Lung (tissue), 12 donors: Measurements from ENCODE around the gene ANKRD13D. TPM values are rescaled to one million over a fixed set of nuclear protein-coding genes. Genes with fewer than 3 reads are reported as not detected.

Experiments used
- ATAC-seq: fragments of 200-7000 bp; cut with Tn5 transposase; one replicate; pipeline ENCODE4 v1.9.1; 2020; ENCODE audit warnings: moderate number of reproducible peaks; ENCODE audit not compliant: insufficient read depth, low FRiP score
- DNase-seq, 3 donors: peaks; one replicate each; pipeline ENCODE4 v3.0.0-alpha.2; 2013 to 2017
- H3K27ac ChIP-seq, 2 donors: one replicate each; pipeline ENCODE4 v1.5.1; 2013; ENCODE audit warnings: mild to moderate bottlenecking in 2 of 2, moderate library complexity in 2 of 2, control low read depth in 1 of 2, inconsistent platforms in 1 of 2, low read depth in 1 of 2, low read length in 1 of 2
- H3K27me3 ChIP-seq, 3 donors: one replicate each; pipeline ENCODE4 v1.5.1; 2013; ENCODE audit warnings: low read length in 2 of 3; ENCODE audit not compliant: control insufficient read depth in 3 of 3, insufficient read depth in 3 of 3
- H3K36me3 ChIP-seq, 4 donors: one replicate each; pipeline ENCODE4 v1.5.1; 2013; ENCODE audit warnings: low read length in 4 of 4, mild to moderate bottlenecking in 1 of 4, moderate library complexity in 1 of 4; ENCODE audit not compliant: control insufficient read depth in 4 of 4, insufficient read depth in 4 of 4
- H3K4me1 ChIP-seq, 5 donors: one replicate each; pipeline ENCODE4 v1.5.1; 2013; ENCODE audit warnings: low read length in 5 of 5, mild to moderate bottlenecking in 2 of 5, moderate library complexity in 1 of 5; ENCODE audit not compliant: control insufficient read depth in 5 of 5, insufficient read depth in 5 of 5
- H3K4me3 ChIP-seq: one replicate; pipeline ENCODE4 v1.5.1; 2013; ENCODE audit warnings: mild to moderate bottlenecking, control low read depth, moderate library complexity
- H3K9ac ChIP-seq, 2 donors: one replicate each; pipeline ENCODE4 v1.5.1; 2013; ENCODE audit warnings: low read length in 2 of 2, control low read depth in 1 of 2; ENCODE audit not compliant: insufficient read depth in 1 of 2
- H3K9me3 ChIP-seq, 4 donors: one replicate each; pipeline ENCODE4 v1.5.1; 2013; ENCODE audit warnings: low read length in 3 of 4, mild to moderate bottlenecking in 1 of 4, moderate library complexity in 1 of 4; ENCODE audit not compliant: control insufficient read depth in 4 of 4, insufficient read depth in 3 of 4
- WGBS, 2 donors: extraction: QIAGEN DNeasy Blood & Tissue Kit; methylation state at CpG; one replicate each; pipeline ENCODE4 v1.1.7; 2013; 5-methylcytosine and 5-hydroxymethylcytosine counted together
- polyA plus RNA-seq, 2 donors: library from polyadenylated mRNA; stranded (reverse); fragments of 200-250 nt; gene quantifications; one replicate each; pipeline ENCODE4 v1.2.1, GENCODE V29; 2013
- total RNA-seq, 2 donors: library from RNA; depleted of rRNA in 1 of 2; stranded (reverse); fragments of >200 nt in 1 of 2; gene quantifications; one replicate each; pipeline ENCODE4 v1.2.1, GENCODE V29; 2014 to 2021
- TF ChIP-seq, protein P1 (sequence below): IDR thresholded peaks from 2 replicates; pipeline ENCODE4 v1.5.1; 2012; ENCODE audit warnings: mild to moderate bottlenecking; ENCODE audit errors: control extremely low read depth, extremely low read depth
- donor health status: control.
- donor health status: control.
- donor health status: Bipolar disorder and iron deficiency.
- donor health status: healthy.
- donor health status: DM: yes; HTN: yes; CAD: no.

ANKRD13D gene
- total and polyA plus RNA-seq, 4 donors = 35.9 to 86.2 (median 60.5) TPM

DNA sequence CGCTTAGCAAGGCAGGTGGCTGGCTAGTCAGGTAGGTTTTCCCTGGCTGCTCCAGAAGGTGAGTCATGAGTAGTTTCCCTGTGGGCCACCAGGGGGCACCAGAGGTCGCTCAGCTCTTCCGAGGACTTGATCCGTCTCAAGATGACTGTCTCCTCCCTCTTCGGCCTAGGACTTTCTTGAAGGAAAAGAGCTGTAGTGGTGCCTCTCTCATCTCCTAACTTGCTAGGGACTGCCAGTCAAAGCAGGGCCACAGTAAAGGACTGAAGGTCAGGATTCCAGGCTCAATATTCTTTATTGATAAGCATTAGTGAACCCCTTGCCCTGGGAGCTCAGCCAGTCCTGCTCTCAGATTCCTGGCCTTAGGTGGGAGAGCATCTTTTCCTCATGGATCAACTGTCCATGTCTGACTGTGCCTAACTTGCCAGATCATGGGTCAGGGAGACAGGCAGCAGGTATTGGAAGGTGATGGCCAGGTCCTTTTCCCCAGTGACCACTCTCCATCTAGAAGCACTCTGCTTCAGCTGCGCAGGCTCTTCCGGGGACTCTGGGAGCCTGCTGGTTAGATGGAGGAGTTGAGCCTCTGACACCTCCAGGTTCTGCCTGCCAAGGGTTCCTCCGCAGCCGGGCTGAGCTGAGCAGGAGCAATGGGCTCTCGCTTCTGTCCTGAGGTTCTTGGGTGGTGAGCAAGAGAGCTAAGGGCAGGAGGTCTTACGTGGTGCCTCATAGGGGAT, 62.3 kb downstream of the ANKRD13D start:
- ATAC-seq (peak; percentile 25), DNase-seq (peak; percentile 70 to 87 (median 80))
- Histone ChIP-seq H3K27ac (peak overlapping the region in 1 of 2 donors; percentile 52), H3K27me3 (no peaks in the 10 kb centered on the region), H3K4me3 (no peak overlapping the region), H3K4me1 (peaks cover 0 to 27% (median 12%) of the 10 kb centered on the region in 5 donors), H3K9me3 (no peaks in the 10 kb centered on the region), H3K9ac (no peak overlapping the region), H3K36me3 (peaks cover 0 to 6% (median 0%) of the 10 kb centered on the region in 4 donors)
- TF ChIP-seq, protein P1, sequence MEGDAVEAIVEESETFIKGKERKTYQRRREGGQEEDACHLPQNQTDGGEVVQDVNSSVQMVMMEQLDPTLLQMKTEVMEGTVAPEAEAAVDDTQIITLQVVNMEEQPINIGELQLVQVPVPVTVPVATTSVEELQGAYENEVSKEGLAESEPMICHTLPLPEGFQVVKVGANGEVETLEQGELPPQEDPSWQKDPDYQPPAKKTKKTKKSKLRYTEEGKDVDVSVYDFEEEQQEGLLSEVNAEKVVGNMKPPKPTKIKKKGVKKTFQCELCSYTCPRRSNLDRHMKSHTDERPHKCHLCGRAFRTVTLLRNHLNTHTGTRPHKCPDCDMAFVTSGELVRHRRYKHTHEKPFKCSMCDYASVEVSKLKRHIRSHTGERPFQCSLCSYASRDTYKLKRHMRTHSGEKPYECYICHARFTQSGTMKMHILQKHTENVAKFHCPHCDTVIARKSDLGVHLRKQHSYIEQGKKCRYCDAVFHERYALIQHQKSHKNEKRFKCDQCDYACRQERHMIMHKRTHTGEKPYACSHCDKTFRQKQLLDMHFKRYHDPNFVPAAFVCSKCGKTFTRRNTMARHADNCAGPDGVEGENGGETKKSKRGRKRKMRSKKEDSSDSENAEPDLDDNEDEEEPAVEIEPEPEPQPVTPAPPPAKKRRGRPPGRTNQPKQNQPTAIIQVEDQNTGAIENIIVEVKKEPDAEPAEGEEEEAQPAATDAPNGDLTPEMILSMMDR = peak; percentile 92
- 53 to 55% methylated on average over 11 of the region's 11 CpGs for WGBS, 2 donors

Other genes with a start within 250 kb of the ANKRD13D start
- 10 to 100 TPM in 1 of 2 donors, 1 to 10 TPM in 1; 7.3 to 17.5 TPM for gene RHOD, start 232.5 kb upstream of the ANKRD13D start, total RNA-seq
- gene RHOD, start 232.5 kb upstream of the ANKRD13D start, polyA plus RNA-seq = 10 to 100 TPM; 15.4 to 39.3 TPM
- gene KDM2A, start 170.0 kb upstream of the ANKRD13D start, total RNA-seq = 100 to 1,000 TPM in 1 of 2 donors, 10 to 100 TPM in 1; 81.8 to 102 TPM
- 10 to 100 TPM; 30.6 to 44.6 TPM for gene KDM2A, start 170.0 kb upstream of the ANKRD13D start, polyA plus RNA-seq
- 10 to 100 TPM; 37.1 to 99.8 TPM for gene GRK2, start 22.8 kb upstream of the ANKRD13D start, total RNA-seq
- 100 to 1,000 TPM in 1 of 2 donors, 10 to 100 TPM in 1; 95.2 to 130 TPM for gene GRK2, start 22.8 kb upstream of the ANKRD13D start, polyA plus RNA-seq
- gene SSH3, start 14.2 kb downstream of the ANKRD13D start, total RNA-seq = 10 to 100 TPM; 31.4 to 42.7 TPM
- gene SSH3, start 14.2 kb downstream of the ANKRD13D start, polyA plus RNA-seq = 10 to 100 TPM; 19.0 to 23.0 TPM
- 10 to 100 TPM; 27.4 to 99.6 TPM for gene POLD4, start 64.2 kb downstream of the ANKRD13D start, total RNA-seq
- 100 to 1,000 TPM; 103 to 183 TPM for gene POLD4, start 64.2 kb downstream of the ANKRD13D start, polyA plus RNA-seq
- gene CLCF1, start 84.3 kb downstream of the ANKRD13D start, total RNA-seq = 1 to 10 TPM; 3.5 to 9.8 TPM
- 1 to 10 TPM; 7.6 to 10.0 TPM for gene CLCF1, start 84.3 kb downstream of the ANKRD13D start, polyA plus RNA-seq
- gene RAD9A, start 102.7 kb downstream of the ANKRD13D start, total RNA-seq = 10 to 100 TPM; 19.7 to 35.9 TPM
- gene RAD9A, start 102.7 kb downstream of the ANKRD13D start, polyA plus RNA-seq = 10 to 100 TPM; 14.1 to 22.8 TPM
- gene PPP1CA, start 112.6 kb downstream of the ANKRD13D start, total RNA-seq = 100 to 1,000 TPM in 1 of 2 donors, 10 to 100 TPM in 1; 87.2 to 175 TPM
- 100 to 1,000 TPM; 138 to 178 TPM for gene PPP1CA, start 112.6 kb downstream of the ANKRD13D start, polyA plus RNA-seq
- gene TBC1D10C, start 114.8 kb downstream of the ANKRD13D start, total RNA-seq = 10 to 100 TPM in 1 of 2 donors, 1 to 10 TPM in 1; 3.2 to 21.3 TPM
- 10 to 100 TPM; 15.8 to 19.7 TPM for gene TBC1D10C, start 114.8 kb downstream of the ANKRD13D start, polyA plus RNA-seq
- 1 to 10 TPM; 1.2 to 1.7 TPM for gene CARNS1, start 126.4 kb downstream of the ANKRD13D start, total RNA-seq
- gene CARNS1, start 126.4 kb downstream of the ANKRD13D start, polyA plus RNA-seq = 1 to 10 TPM in 1 of 2 donors, under 1 TPM in 1; 0.15 to 1.5 TPM
- 10 to 100 TPM; 26.3 to 56.8 TPM for gene RPS6KB2, start 139.2 kb downstream of the ANKRD13D start, total RNA-seq
- 10 to 100 TPM; 55.7 to 69.5 TPM for gene RPS6KB2, start 139.2 kb downstream of the ANKRD13D start, polyA plus RNA-seq
- 10 to 100 TPM in 1 of 2 donors, 1 to 10 TPM in 1; 8.8 to 13.7 TPM for gene PTPRCAP, start 148.4 kb downstream of the ANKRD13D start, total RNA-seq
- 10 to 100 TPM; 10.8 to 19.0 TPM for gene PTPRCAP, start 148.4 kb downstream of the ANKRD13D start, polyA plus RNA-seq
- gene CORO1B, start 154.2 kb downstream of the ANKRD13D start, total RNA-seq = 100 to 1,000 TPM in 1 of 2 donors, 10 to 100 TPM in 1; 65.6 to 147 TPM
- gene CORO1B, start 154.2 kb downstream of the ANKRD13D start, polyA plus RNA-seq = 100 to 1,000 TPM; 108 to 130 TPM
- not detected for gene GPR152, start 163.4 kb downstream of the ANKRD13D start, total RNA-seq
- under 1 TPM in 1 of 2 donors, not detected in 1; 0.06 TPM for gene GPR152, start 163.4 kb downstream of the ANKRD13D start, polyA plus RNA-seq
- gene CABP4, start 166.1 kb downstream of the ANKRD13D start, total RNA-seq = 1 to 10 TPM; 2.1 to 5.3 TPM
- 1 to 10 TPM in 1 of 2 donors, under 1 TPM in 1; 0.96 to 2.5 TPM for gene CABP4, start 166.1 kb downstream of the ANKRD13D start, polyA plus RNA-seq
- 10 to 100 TPM; 32.5 to 84.2 TPM for gene TMEM134, start 179.9 kb downstream of the ANKRD13D start, total RNA-seq
- gene TMEM134, start 179.9 kb downstream of the ANKRD13D start, polyA plus RNA-seq = 10 to 100 TPM; 82.0 to 91.4 TPM
- 10 to 100 TPM; 60.0 to 64.8 TPM for gene AIP, start 193.7 kb downstream of the ANKRD13D start, total RNA-seq
- 100 to 1,000 TPM in 1 of 2 donors, 10 to 100 TPM in 1; 82.8 to 126 TPM for gene AIP, start 193.7 kb downstream of the ANKRD13D start, polyA plus RNA-seq
- gene PITPNM1, start 216.1 kb downstream of the ANKRD13D start, total RNA-seq = 10 to 100 TPM; 36.4 to 67.3 TPM
- 10 to 100 TPM; 23.2 to 36.2 TPM for gene PITPNM1, start 216.1 kb downstream of the ANKRD13D start, polyA plus RNA-seq
- 100 to 1,000 TPM in 1 of 2 donors, 10 to 100 TPM in 1; 21.7 to 128 TPM for gene CDK2AP2, start 218.9 kb downstream of the ANKRD13D start, total RNA-seq
- gene CDK2AP2, start 218.9 kb downstream of the ANKRD13D start, polyA plus RNA-seq = 100 to 1,000 TPM; 114 to 149 TPM
- gene CABP2, start 234.1 kb downstream of the ANKRD13D start, total RNA-seq = not detected
- not detected for gene CABP2, start 234.1 kb downstream of the ANKRD13D start, polyA plus RNA-seq